Peyer's patch (tissue), 4 donors: ENCODE measurements around the gene WNK4. TPM values are rescaled to one million over a fixed set of nuclear protein-coding genes. Genes with fewer than 3 reads are reported as not detected.

Source experiments
- DNase-seq, 3 donors: peaks; one replicate each; pipeline ENCODE4 v3.0.0-alpha.2; 2017 to 2019
- H3K27ac ChIP-seq, 4 donors: fragments of 200-600 bp; sonication (generic); one replicate each; pipeline ENCODE4 v1.5.1; 2016 to 2019
- H3K27me3 ChIP-seq, 2 donors: fragments of 200-600 bp; sonication (generic); one replicate each; pipeline ENCODE4 v1.5.1; 2019
- H3K36me3 ChIP-seq, 3 donors: fragments of 200-600 bp; sonication (generic); one replicate each; pipeline ENCODE4 v1.5.1; 2016 to 2019
- H3K4me1 ChIP-seq, 4 donors: fragments of 200-600 bp; sonication (generic); one replicate each; pipeline ENCODE4 v1.5.1; 2016 to 2019
- H3K4me3 ChIP-seq, 4 donors: fragments of 200-600 bp; sonication (generic); 1 replicate in 3 of 4; 2 replicates in 1 of 4; pipeline ENCODE4 v1.5.1; 2016 to 2019; ENCODE audit warnings: mild to moderate bottlenecking in 1 of 4
- H3K9me3 ChIP-seq, 4 donors: fragments of 200-600 bp; sonication (generic); one replicate each; pipeline ENCODE4 v1.5.1; 2016 to 2019; ENCODE audit warnings: mild to moderate bottlenecking in 1 of 4
- POLR2A ChIP-seq, 2 donors: fragments of 450-650 bp; IDR thresholded peaks; one replicate each; pipeline ENCODE4 v1.5.1; 2017; ENCODE audit warnings: antibody characterized with exemption in 2 of 2, mild to moderate bottlenecking in 2 of 2, moderate library complexity in 2 of 2
- total RNA-seq, 4 donors: library from RNA; depleted of rRNA; stranded (reverse); fragments of >200 nt; gene quantifications; one replicate each; pipeline ENCODE4 v1.1.0, GENCODE V29; 2016
- TF ChIP-seq, protein P1 (sequence below), 6 experiments: fragments of 450-650 bp in 4 of 6; fragments of 200-600 bp in 2 of 6; sonication (generic) in 1 of 6; IDR thresholded peaks; one replicate each; pipeline ENCODE4 v1.5.1; 2017 to 2019; ENCODE audit warnings: antibody characterized with exemption in 6 of 6, mild to moderate bottlenecking in 3 of 6, moderate library complexity in 1 of 6

Gene WNK4
- total RNA-seq, 4 donors from 2014 or later, result 7.2 to 56.0 (median 28.7) TPM

DNA sequence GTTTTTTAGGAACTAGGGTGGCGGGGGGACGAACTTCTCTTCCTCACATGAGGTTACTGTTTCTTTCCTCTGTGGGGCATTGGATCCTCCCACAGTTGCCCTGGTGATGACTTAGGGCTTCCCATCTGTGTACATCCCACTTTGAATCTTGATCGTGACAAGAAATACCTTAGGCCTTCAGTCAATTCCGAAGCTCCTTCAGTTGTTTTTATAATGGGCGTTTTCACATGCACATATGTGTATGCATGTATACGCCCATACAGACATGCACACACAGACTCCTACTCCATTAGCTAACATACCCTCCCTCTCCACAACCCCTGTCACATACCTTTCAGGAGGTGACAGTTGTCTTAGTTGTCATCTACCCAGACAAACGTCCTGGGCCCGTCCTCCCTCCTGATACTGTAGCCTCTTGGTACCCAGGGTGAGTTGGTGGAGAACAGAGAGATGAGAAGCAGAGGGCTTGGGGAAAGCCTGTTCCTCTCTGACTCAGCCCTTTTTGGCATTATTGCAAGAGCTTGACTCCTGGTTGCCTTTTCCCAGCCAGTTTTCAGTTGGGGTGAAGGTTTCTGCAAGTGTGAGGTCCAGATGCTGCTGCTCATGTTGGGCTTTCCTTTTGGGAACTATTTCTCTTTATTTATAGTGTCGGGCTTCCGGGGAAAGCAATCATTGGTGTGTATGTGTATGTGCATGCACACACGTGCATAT, 61.7 kb downstream of the WNK4 start:
- DNase-seq, result peak in 1 of 3 donors; percentile 15
- no peak for TF ChIP-seq POLR2A (IDR thresholded peaks at IDR 0.05)
- TF ChIP-seq, protein P1, sequence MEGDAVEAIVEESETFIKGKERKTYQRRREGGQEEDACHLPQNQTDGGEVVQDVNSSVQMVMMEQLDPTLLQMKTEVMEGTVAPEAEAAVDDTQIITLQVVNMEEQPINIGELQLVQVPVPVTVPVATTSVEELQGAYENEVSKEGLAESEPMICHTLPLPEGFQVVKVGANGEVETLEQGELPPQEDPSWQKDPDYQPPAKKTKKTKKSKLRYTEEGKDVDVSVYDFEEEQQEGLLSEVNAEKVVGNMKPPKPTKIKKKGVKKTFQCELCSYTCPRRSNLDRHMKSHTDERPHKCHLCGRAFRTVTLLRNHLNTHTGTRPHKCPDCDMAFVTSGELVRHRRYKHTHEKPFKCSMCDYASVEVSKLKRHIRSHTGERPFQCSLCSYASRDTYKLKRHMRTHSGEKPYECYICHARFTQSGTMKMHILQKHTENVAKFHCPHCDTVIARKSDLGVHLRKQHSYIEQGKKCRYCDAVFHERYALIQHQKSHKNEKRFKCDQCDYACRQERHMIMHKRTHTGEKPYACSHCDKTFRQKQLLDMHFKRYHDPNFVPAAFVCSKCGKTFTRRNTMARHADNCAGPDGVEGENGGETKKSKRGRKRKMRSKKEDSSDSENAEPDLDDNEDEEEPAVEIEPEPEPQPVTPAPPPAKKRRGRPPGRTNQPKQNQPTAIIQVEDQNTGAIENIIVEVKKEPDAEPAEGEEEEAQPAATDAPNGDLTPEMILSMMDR (IDR thresholded peaks at IDR 0.05), result no peak
- H3K27ac ChIP-seq, result no peak overlapping the region
- H3K27me3 ChIP-seq, result no peaks in the 10 kb centered on the region
- H3K36me3 ChIP-seq, result peaks cover 0 to 81% (median 0%) of the 10 kb centered on the region in 3 donors
- no peaks in the 10 kb centered on the region for H3K9me3 ChIP-seq
- no peaks in the 10 kb centered on the region for H3K4me1 ChIP-seq
- H3K4me3 ChIP-seq, result no peak overlapping the region

DNA sequence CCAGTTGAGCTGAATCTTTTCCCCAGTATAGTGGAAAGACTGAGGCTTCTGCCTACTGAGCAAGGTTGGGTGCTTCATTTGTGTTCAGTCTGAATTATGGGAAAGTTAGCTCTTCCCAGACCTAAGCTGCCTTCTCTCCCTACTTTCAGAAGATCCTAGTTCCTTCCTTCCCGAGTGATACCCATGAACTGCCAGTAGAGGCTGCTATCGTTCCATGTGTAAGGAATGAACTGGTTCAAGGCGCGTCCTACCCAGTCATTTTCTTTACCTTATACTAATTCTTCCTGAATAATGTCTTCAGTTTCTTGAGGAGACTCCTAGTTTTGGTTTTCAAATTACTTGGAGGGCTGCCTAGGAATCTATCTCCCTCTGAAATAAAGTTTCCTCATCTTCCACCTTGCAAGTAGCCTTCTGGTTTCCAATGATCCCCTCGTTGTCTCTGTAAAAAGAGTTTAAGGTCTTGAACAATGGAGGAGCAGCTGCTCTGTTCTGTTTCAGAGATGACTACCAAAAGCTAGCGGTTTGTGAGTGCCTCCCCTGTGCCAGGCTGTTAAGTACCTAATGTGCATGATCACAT, 63.0 kb downstream of the WNK4 start:
- no peak for TF ChIP-seq POLR2A (IDR thresholded peaks at IDR 0.05)
- TF ChIP-seq, protein P1 (IDR thresholded peaks at IDR 0.05), result peak; percentile 55 to 99 (median 87)
- no peaks in the 10 kb centered on the region for H3K9me3 ChIP-seq
- DNase-seq, result peak in 1 of 3 donors; percentile 74
- H3K27ac ChIP-seq, result no peak overlapping the region
- H3K4me3 ChIP-seq, result no peak overlapping the region
- peaks cover 0 to 68% (median 0%) of the 10 kb centered on the region in 3 donors for H3K36me3 ChIP-seq
- H3K27me3 ChIP-seq, result no peaks in the 10 kb centered on the region
- H3K4me1 ChIP-seq, result no peaks in the 10 kb centered on the region

DNA sequence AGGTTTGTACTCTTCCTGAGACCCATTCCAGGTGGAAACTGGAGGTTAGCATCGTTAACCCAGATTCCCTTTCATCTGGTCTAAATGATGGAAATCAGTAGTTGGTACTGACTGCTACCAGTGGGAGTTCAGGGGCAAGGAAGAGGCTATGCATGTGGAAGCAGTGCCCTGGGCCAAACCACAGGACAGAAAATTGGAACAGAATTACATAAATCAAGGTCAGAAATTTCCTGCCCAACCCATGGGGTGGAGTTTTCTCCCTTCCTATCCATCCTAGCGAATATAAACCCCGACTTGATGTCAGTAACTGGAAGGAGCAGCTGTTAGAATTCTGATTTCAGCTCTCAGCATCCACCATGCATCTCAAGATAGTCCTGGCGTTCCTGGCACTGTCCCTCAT, 63.9 kb downstream of the WNK4 start, which contains the start of gene AOC2:
Gene AOC2 (plus strand): TSS at position 310 of the 400 bp plus-strand sequence. CDS start 47 bp downstream, at position 357.
- Histone ChIP-seq H3K27me3 (no peaks in the 10 kb centered on the region), H3K4me3 (no peak within 1 kb of the TSS), H3K27ac (no peak within 1 kb of the TSS), H3K4me1 (peaks cover 0 to 6% (median 0%) of the 10 kb centered on the region in 4 donors), H3K36me3 (peaks cover 0 to 60% (median 0%) of the 10 kb centered on the region in 3 donors), H3K9me3 (no peaks in the 10 kb centered on the region)
- TF ChIP-seq, protein P1 (IDR thresholded peaks at IDR 0.05), result no peak
- TF ChIP-seq POLR2A (IDR thresholded peaks at IDR 0.05), result no peak
- DNase-seq, result peak in 1 of 3 donors; percentile 17

DNA sequence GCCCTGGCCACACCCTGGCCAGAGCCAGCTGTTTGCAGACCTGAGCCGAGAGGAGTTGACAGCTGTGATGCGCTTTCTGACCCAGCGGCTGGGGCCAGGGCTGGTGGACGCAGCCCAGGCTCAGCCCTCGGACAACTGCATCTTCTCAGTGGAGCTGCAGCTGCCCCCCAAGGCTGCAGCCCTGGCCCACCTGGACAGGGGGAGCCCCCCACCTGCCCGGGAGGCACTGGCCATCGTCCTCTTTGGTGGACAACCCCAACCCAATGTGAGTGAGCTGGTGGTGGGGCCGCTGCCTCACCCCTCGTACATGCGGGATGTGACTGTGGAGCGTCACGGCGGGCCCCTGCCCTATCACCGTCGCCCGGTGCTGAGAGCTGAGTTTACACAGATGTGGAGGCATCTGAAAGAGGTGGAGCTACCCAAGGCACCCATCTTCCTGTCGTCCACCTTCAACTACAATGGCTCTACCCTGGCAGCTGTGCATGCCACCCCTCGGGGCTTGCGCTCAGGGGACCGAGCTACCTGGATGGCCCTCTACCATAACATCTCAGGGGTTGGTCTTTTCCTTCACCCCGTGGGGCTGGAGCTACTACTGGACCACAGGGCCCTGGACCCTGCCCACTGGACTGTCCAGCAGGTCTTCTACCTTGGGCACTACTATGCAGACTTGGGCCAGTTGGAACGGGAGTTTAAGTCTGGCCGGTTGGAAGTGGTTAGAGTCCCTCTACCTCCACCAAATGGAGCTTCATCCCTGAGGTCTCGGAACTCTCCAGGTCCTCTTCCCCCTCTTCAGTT, 64.5 kb downstream of the WNK4 start:
- no peak overlapping the region for H3K4me3 ChIP-seq

DNA sequence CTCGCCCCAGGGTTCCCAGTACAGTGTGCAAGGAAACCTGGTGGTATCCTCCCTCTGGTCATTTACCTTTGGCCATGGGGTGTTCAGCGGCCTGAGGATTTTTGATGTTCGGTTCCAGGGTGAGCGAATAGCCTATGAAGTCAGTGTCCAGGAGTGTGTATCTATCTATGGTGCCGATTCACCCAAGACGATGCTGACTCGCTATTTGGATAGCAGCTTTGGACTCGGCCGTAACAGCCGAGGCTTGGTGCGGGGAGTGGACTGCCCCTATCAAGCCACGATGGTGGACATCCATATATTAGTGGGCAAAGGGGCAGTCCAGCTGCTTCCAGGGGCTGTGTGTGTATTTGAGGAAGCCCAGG, 65.1 kb downstream of the WNK4 start:
- H3K36me3 ChIP-seq, result peaks cover 0 to 47% (median 0%) of the 10 kb centered on the region in 3 donors
- H3K9me3 ChIP-seq, result no peaks in the 10 kb centered on the region
- H3K4me1 ChIP-seq, result peaks cover 0 to 18% (median 0%) of the 10 kb centered on the region in 4 donors

More for the DNA sequence above, 64.5 kb downstream of the WNK4 start:
- DNase-seq, result peak in 1 of 3 donors; percentile 38
- Histone ChIP-seq H3K36me3 (peaks cover 0 to 53% (median 0%) of the 10 kb centered on the region in 3 donors), H3K4me1 (peaks cover 0 to 13% (median 0%) of the 10 kb centered on the region in 4 donors), H3K27me3 (no peaks in the 10 kb centered on the region), H3K9me3 (no peaks in the 10 kb centered on the region), H3K27ac (no peak overlapping the region)
- no peak for TF ChIP-seq POLR2A (IDR thresholded peaks at IDR 0.05)
- TF ChIP-seq, protein P1 (IDR thresholded peaks at IDR 0.05), result no peak

More for the DNA sequence above, 65.1 kb downstream of the WNK4 start:
- Histone ChIP-seq H3K4me3 (no peak overlapping the region), H3K27ac (no peak overlapping the region), H3K27me3 (no peaks in the 10 kb centered on the region)
- TF ChIP-seq, protein P1 (IDR thresholded peaks at IDR 0.05), result no peak
- TF ChIP-seq POLR2A (IDR thresholded peaks at IDR 0.05), result no peak
- peak in 1 of 3 donors; percentile 38 for DNase-seq
